ENCODE measurements around the gene TP53.
A peak's percentile ranks its signal among the peaks of the same experiment; 100 is the strongest.

The TP53 gene

DNA sequence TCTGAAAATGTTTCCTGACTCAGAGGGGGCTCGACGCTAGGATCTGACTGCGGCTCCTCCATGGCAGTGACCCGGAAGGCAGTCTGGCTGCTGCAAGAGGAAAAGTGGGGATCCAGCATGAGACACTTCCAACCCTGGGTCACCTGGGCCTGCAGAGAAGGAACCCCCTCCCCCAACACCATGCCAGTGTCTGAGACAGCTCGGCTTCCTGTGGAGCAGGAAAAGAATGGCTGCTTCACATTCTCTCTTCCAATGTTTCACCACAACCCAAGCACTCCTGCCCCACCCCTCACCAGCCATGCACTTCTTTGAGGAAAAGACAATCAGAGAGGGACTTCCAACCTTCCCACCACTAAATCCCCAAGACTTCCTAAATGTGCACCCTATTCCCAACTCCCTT is 10.8 kb downstream of the TP53 start:
- CTCF ChIA-PET: no interaction called here
- DNase-seq (ENCODE audit: low spot score): no peak
- POLR2A ChIA-PET (ENCODE audit: low non-redundant PET): interaction anchor here (1.1 kb wide), 1 partner anchor 11 kb away, joined by 3 read pairs; the partner anchor contains the start of gene TP53
- H3K27ac ChIP-seq: 0 out of 2 replicates have a peak overlapping the region, but pooled peaks have one; percentile 12
- TF ChIP-seq CTCF (conservative IDR thresholded peaks at IDR 0.05; ENCODE audit: low read depth): no peak

DNA sequence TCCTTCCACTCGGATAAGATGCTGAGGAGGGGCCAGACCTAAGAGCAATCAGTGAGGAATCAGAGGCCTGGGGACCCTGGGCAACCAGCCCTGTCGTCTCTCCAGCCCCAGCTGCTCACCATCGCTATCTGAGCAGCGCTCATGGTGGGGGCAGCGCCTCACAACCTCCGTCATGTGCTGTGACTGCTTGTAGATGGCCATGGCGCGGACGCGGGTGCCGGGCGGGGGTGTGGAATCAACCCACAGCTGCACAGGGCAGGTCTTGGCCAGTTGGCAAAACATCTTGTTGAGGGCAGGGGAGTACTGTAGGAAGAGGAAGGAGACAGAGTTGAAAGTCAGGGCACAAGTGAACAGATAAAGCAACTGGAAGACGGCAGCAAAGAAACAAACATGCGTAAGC is 12.4 kb downstream of the TP53 start:
- POLR2A ChIA-PET (ENCODE audit: low non-redundant PET): no interaction called here
- DNase-seq (ENCODE audit: low spot score): no peak
- H3K27ac ChIP-seq: no peak overlapping the region
- TF ChIP-seq CTCF (conservative IDR thresholded peaks at IDR 0.05; ENCODE audit: low read depth): no peak
- CTCF ChIA-PET: no interaction called here

GRCh38 chr17:7673239-7673638 is 14.1 kb downstream of the TP53 start:
- TF ChIP-seq CTCF (conservative IDR thresholded peaks at IDR 0.05; ENCODE audit: low read depth): no peak
- ChIA-PET POLR2A (ENCODE audit: low non-redundant PET) (no interaction called here), CTCF (interaction anchor here (0.5 to 1.6 kb wide), 5 partner anchors 14 to 331 kb away, joined by 3 to 7 read pairs (median 3); partner anchors contain the start of genes TP53 and WRAP53)
- no peak overlapping the region for H3K27ac ChIP-seq
- DNase-seq (ENCODE audit: low spot score): no peak

DNA sequence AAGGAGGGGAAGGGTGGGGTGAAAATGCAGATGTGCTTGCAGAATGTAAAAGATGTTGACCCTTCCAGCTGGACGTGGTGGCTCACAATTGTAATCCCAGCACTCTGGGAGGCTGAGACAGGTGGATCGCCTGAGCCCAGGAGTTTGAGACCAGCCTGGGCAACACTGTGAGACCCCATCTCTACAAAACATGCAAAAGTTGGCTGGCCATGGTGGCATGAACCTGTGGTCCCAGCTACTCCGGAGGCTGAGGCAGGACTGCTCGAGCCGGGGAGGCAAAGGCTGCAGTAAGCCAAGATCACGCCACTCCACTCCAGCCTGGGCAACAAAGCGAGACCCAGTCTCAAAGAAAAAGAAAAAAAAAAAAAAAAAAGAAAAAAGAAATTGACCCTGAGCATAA is 18.8 kb downstream of the TP53 start:
- CTCF ChIA-PET: interaction anchor here (0.8 kb wide), 1 partner anchor 357 kb away, joined by 7 read pairs; no protein-coding TSS in a partner anchor
- DNase-seq (ENCODE audit: low spot score): no peak
- no peak for TF ChIP-seq CTCF (conservative IDR thresholded peaks at IDR 0.05; ENCODE audit: low read depth)
- peak overlapping the region; percentile 39; the same call in 1 of the 2 replicates for H3K27ac ChIP-seq
- POLR2A ChIA-PET (ENCODE audit: low non-redundant PET): interaction anchor here (0.7 kb wide), 1 partner anchor 19 kb away, joined by 5 read pairs; the partner anchor contains the start of gene TP53

DNA sequence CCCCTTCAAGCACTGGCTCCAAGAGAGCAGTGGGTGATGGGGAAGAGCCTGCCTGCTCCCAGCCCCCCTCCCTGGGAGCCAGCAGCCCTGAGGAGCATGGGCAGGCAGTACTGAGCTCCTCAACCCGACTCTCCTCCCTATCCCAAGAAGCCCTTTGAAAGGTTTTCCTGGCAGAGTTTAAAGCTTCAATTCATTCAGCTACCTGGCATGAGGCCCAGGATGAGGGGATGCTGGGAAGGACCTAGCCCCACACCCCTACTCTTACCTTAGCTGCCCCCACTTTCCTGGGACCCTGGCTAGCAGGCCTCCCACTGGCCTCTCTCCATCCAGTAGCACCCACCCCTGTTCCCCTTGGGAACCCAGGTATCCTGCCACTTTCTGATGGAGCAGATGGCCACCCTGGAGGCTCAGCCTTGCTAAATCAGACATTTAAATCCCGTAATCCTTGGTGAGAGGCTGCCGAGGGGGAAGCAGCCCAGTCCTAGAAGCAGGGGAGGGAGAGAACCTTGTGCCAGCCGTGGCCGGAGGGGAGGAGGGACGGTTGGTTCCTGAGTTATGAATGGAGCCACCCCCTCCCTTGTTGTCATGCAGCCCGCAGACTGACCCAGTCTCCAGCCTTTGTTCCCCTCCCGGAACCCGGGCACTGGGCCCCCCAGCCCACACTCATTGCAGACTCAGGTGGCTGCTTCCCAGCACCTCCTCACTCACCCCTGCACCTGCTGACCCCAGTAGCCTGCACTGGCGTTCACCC is 19.5 kb downstream of the TP53 start:
- DNase-seq (ENCODE audit: low spot score): no peak
- ChIA-PET CTCF (no interaction called here), POLR2A (ENCODE audit: low non-redundant PET) (interaction anchor here (0.7 kb wide), 1 partner anchor 19 kb away, joined by 5 read pairs; the partner anchor contains the start of gene TP53)
- H3K27ac ChIP-seq: peak overlapping the region; percentile 39
- no peak for TF ChIP-seq CTCF (conservative IDR thresholded peaks at IDR 0.05; ENCODE audit: low read depth)

- POLR2A ChIA-PET (ENCODE audit: low non-redundant PET): no interaction called here
- no peak overlapping the region for H3K27ac ChIP-seq
- CTCF ChIA-PET: interaction anchor here (0.5 to 1.4 kb wide), 4 partner anchors 24 to 67 kb away, joined by 3 to 5 read pairs (median 4); partner anchors contain the start of gene SOX15
- TF ChIP-seq CTCF (conservative IDR thresholded peaks at IDR 0.05; ENCODE audit: low read depth): no peak
- no peak for DNase-seq (ENCODE audit: low spot score)
These were observed 30.2 kb downstream of the TP53 start for GRCh38 chr17:7656958-7657609.
